HEK293 (cell line): ENCODE measurements around the gene NABP1.
A peak's percentile ranks its signal among the peaks of the same experiment; 100 is the strongest.

Experiments
- CTCF ChIA-PET: fragments of 350-600 bp; formaldehyde crosslinking; extraction: SDS; loops from one replicate; lab custom pipeline; 2021; ENCODE audit warnings: antibody characterized with exemption; lab: Yijun Ruan, JAX
- POLR2A ChIA-PET: fragments of 300-600 bp; formaldehyde crosslinking; extraction: SDS; loops from one replicate; lab custom pipeline; 2020; ENCODE audit warnings: antibody characterized with exemption, inconsistent platforms; lab: Yijun Ruan, JAX
- H3K27ac ChIP-seq: fragments of 200-500 bp; sonication (Bioruptor generic); 2 replicates; pipeline ENCODE4 v1.5.1; 2014; ENCODE audit warnings: low read depth, low read length, control low read depth, inconsistent platforms; ENCODE audit errors: extremely low read depth
- H3K36me3 ChIP-seq, 2 experiments: fragments of 200-500 bp in 1 of 2; sonication (Bioruptor generic) in 1 of 2; 1 replicate in 1 of 2; 2 replicates in 1 of 2; pipeline ENCODE4 v1.5.1; 2014 to 2017; ENCODE audit warnings: inconsistent platforms in 2 of 2, low read length in 2 of 2; ENCODE audit not compliant: control insufficient read depth in 2 of 2, insufficient read depth in 1 of 2
- H3K4me1 ChIP-seq: fragments of 200-500 bp; sonication (Bioruptor generic); 2 replicates; pipeline ENCODE4 v1.5.1; 2014; ENCODE audit warnings: mild to moderate bottlenecking, low read length, inconsistent platforms; ENCODE audit not compliant: control insufficient read depth, insufficient read depth
- H3K4me3 ChIP-seq: 2 replicates; pipeline ENCODE4 v1.5.1; 2011; ENCODE audit warnings: low read depth, mild to moderate bottlenecking, control low read depth, low read length, moderate library complexity
- H3K9me3 ChIP-seq: fragments of 200-500 bp; sonication (Bioruptor generic); 2 replicates; pipeline ENCODE4 v1.5.1; 2014; ENCODE audit warnings: low read depth, low read length, inconsistent platforms; ENCODE audit not compliant: control insufficient read depth, insufficient read depth
- GLIS1 ChIP-seq: fragments of 450-650 bp; formaldehyde crosslinking; IDR thresholded peaks from 2 replicates; pipeline ENCODE4 v1.5.1; 2016; ENCODE audit warnings: missing biosample characterization, missing genetic modification characterization
- MYNN ChIP-seq: fragments of 450-650 bp; formaldehyde crosslinking; IDR thresholded peaks from 2 replicates; pipeline ENCODE4 v1.5.1; 2016; ENCODE audit warnings: missing biosample characterization, missing genetic modification characterization, borderline replicate concordance
- OSR2 ChIP-seq: fragments of 450-650 bp; formaldehyde crosslinking; IDR thresholded peaks from 2 replicates; pipeline ENCODE4 v1.5.1; 2016; ENCODE audit warnings: missing biosample characterization, missing genetic modification characterization
- RBAK ChIP-seq: fragments of 450-650 bp; formaldehyde crosslinking; IDR thresholded peaks from 2 replicates; pipeline ENCODE4 v1.5.1; 2016; ENCODE audit warnings: missing biosample characterization, missing genetic modification characterization
- SALL2 ChIP-seq: fragments of 450-650 bp; formaldehyde crosslinking; IDR thresholded peaks from 2 replicates; pipeline ENCODE4 v1.5.0; 2017; ENCODE audit warnings: missing biosample characterization, mild to moderate bottlenecking, missing genetic modification characterization, borderline replicate concordance
- SETDB1 ChIP-seq: IDR thresholded peaks from one replicate; pipeline ENCODE4 v1.6.1; 2017; ENCODE audit warnings: mild to moderate bottlenecking, low read length, moderate library complexity, mixed read lengths; ENCODE audit not compliant: insufficient read length
- WT1 ChIP-seq: fragments of 450-650 bp; formaldehyde crosslinking; IDR thresholded peaks from 2 replicates; pipeline ENCODE4 v1.5.1; 2016; ENCODE audit warnings: missing biosample characterization, missing genetic modification characterization
- ZBTB17 ChIP-seq: fragments of 450-650 bp; formaldehyde crosslinking; IDR thresholded peaks from 2 replicates; pipeline ENCODE4 v1.5.1; 2016; ENCODE audit warnings: missing biosample characterization, missing genetic modification characterization
- ZBTB49 ChIP-seq: fragments of 450-650 bp; formaldehyde crosslinking; IDR thresholded peaks from 2 replicates; pipeline ENCODE4 v1.5.1; 2016; ENCODE audit warnings: missing biosample characterization, missing genetic modification characterization, low read depth
- ZIC2 ChIP-seq: fragments of 450-650 bp; formaldehyde crosslinking; IDR thresholded peaks from 2 replicates; pipeline ENCODE4 v1.5.1; 2016; ENCODE audit warnings: missing biosample characterization, missing genetic modification characterization
- ZNF112 ChIP-seq: fragments of 450-650 bp; formaldehyde crosslinking; IDR thresholded peaks from 2 replicates; pipeline ENCODE4 v1.5.0; 2017; ENCODE audit warnings: missing biosample characterization, missing genetic modification characterization
- ZNF223 ChIP-seq: fragments of 450-650 bp; formaldehyde crosslinking; IDR thresholded peaks from 2 replicates; pipeline ENCODE4 v1.5.1; 2016; ENCODE audit warnings: missing biosample characterization, missing genetic modification characterization
- ZNF350 ChIP-seq: fragments of 450-650 bp; formaldehyde crosslinking; IDR thresholded peaks from 2 replicates; pipeline ENCODE4 v1.5.0; 2017; ENCODE audit warnings: missing biosample characterization, mild to moderate bottlenecking, missing genetic modification characterization
- ZNF501 ChIP-seq: fragments of 450-650 bp; formaldehyde crosslinking; IDR thresholded peaks from 2 replicates; pipeline ENCODE4 v1.5.1; 2016; ENCODE audit warnings: missing biosample characterization, missing genetic modification characterization
- ZNF514 ChIP-seq: fragments of 450-650 bp; formaldehyde crosslinking; IDR thresholded peaks from 2 replicates; pipeline ENCODE4 v1.5.1; 2016; ENCODE audit warnings: missing biosample characterization, missing genetic modification characterization
- ZNF544 ChIP-seq: fragments of 450-650 bp; formaldehyde crosslinking; IDR thresholded peaks from 2 replicates; pipeline ENCODE4 v1.5.0; 2017; ENCODE audit warnings: missing biosample characterization, missing genetic modification characterization
- ZNF600 ChIP-seq: fragments of 450-650 bp; formaldehyde crosslinking; IDR thresholded peaks from 2 replicates; pipeline ENCODE4 v1.5.1; 2016; ENCODE audit warnings: missing biosample characterization, missing genetic modification characterization
- ZNF623 ChIP-seq: fragments of 450-650 bp; formaldehyde crosslinking; IDR thresholded peaks from 2 replicates; pipeline ENCODE4 v1.5.1; 2016; ENCODE audit warnings: missing biosample characterization, missing genetic modification characterization
- ZNF658 ChIP-seq: fragments of 450-650 bp; formaldehyde crosslinking; IDR thresholded peaks from 2 replicates; pipeline ENCODE4; 2016; ENCODE audit warnings: missing biosample characterization, missing genetic modification characterization
- ZNF664 ChIP-seq: fragments of 450-650 bp; formaldehyde crosslinking; IDR thresholded peaks from 2 replicates; pipeline ENCODE4 v1.5.1; 2016; ENCODE audit warnings: missing biosample characterization, missing genetic modification characterization
- ZNF837 ChIP-seq: fragments of 450-650 bp; formaldehyde crosslinking; IDR thresholded peaks from 2 replicates; pipeline ENCODE4 v1.5.1; 2016; ENCODE audit warnings: missing biosample characterization, missing genetic modification characterization
- ZSCAN18 ChIP-seq: fragments of 450-650 bp; formaldehyde crosslinking; IDR thresholded peaks from 2 replicates; pipeline ENCODE4 v1.5.1; 2016; ENCODE audit warnings: missing biosample characterization, missing genetic modification characterization
- TF ChIP-seq, protein P1 (sequence below): fragments of 450-650 bp; formaldehyde crosslinking; IDR thresholded peaks from 2 replicates; pipeline ENCODE4 v1.5.1; 2016; ENCODE audit warnings: missing biosample characterization, missing genetic modification characterization

The NABP1 gene

GRCh38 chr2:191699341-191699945 lies 21.5 kb downstream of the NABP1 start:
- no peaks in the 10 kb centered on the region for H3K9me3 ChIP-seq
- H3K27ac ChIP-seq, result no peak overlapping the region
- TF ChIP-seq ZNF350 (tag by site-specific recombination) (no peak), ZNF223 (tag by site-specific recombination) (no peak), ZNF112 (tag by site-specific recombination) (no peak), ZIC2 (no peak), ZNF514 (no peak), SETDB1 (no peak), SALL2 (no peak), GLIS1 (tag by site-specific recombination) (no peak), RBAK (tag by site-specific recombination) (no peak), ZNF658 (no peak), ZNF837 (no peak), ZNF664 (tag by site-specific recombination) (no peak)
- TF ChIP-seq, protein P1, sequence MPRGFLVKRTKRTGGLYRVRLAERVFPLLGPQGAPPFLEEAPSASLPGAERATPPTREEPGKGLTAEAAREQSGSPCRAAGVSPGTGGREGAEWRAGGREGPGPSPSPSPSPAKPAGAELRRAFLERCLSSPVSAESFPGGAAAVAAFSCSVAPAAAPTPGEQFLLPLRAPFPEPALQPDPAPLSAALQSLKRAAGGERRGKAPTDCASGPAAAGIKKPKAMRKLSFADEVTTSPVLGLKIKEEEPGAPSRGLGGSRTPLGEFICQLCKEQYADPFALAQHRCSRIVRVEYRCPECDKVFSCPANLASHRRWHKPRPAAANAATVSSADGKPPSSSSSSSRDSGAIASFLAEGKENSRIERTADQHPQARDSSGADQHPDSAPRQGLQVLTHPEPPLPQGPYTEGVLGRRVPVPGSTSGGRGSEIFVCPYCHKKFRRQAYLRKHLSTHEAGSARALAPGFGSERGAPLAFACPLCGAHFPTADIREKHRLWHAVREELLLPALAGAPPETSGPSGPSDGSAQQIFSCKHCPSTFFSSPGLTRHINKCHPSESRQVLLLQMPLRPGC (tag by site-specific recombination), result no peak
- no peak overlapping the region for H3K4me3 ChIP-seq
- CTCF ChIA-PET, result no interaction called here
- no peaks in the 10 kb centered on the region for H3K36me3 ChIP-seq
- H3K4me1 ChIP-seq, result no peaks in the 10 kb centered on the region
- POLR2A ChIA-PET, result no interaction called here

GRCh38 chr2:191701029-191701428 lies 23.1 kb downstream of the NABP1 start:
- no peaks in the 10 kb centered on the region for H3K36me3 ChIP-seq
- no peaks in the 10 kb centered on the region for H3K9me3 ChIP-seq
- no peak overlapping the region for H3K4me3 ChIP-seq
- CTCF ChIA-PET, result interaction anchor here (0.5 to 0.9 kb wide), 3 partner anchors 134 to 656 kb away, joined by 3 to 4 read pairs (median 3); no protein-coding TSS in a partner anchor
- TF ChIP-seq MYNN (tag by site-specific recombination) (no peak), ZNF501 (tag by site-specific recombination) (no peak), ZNF544 (tag by site-specific recombination) (no peak)
- H3K27ac ChIP-seq, result no peak overlapping the region
- H3K4me1 ChIP-seq, result no peaks in the 10 kb centered on the region
- POLR2A ChIA-PET, result interaction anchor here (1.1 kb wide), 1 partner anchor 23 kb away, joined by 4 read pairs; the partner anchor contains the start of gene NABP1

DNA sequence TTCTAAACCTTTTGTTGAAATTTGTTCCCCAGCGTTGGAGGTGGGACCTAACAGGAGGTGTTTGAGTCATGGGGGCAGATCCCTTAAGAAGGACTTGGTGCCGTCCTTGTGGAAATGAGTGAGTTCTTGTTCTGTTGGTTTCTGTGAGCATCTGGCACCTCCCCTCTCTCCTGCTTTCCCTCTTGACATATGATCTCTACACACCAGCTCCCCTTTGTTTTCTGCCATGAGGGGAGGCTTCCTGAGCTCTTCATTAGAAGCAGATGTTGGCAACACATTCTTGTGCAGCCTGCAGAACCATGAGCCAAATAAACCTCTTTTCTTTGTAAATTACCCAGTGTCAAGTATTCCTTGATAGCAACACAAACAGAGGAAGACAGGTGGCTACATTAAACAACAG lies 23.8 kb downstream of the NABP1 start:
- ChIA-PET POLR2A (interaction anchor here (1.1 kb wide), 1 partner anchor 24 kb away, joined by 4 read pairs; the partner anchor contains the start of gene NABP1), CTCF (interaction anchor here (0.7 to 0.9 kb wide), 2 partner anchors 135 to 461 kb away, joined by 3 to 4 read pairs; no protein-coding TSS in a partner anchor)

More for the DNA sequence above, 23.8 kb downstream of the NABP1 start:
- Histone ChIP-seq H3K27ac (no peak overlapping the region), H3K4me1 (no peaks in the 10 kb centered on the region), H3K36me3 (no peaks in the 10 kb centered on the region), H3K9me3 (no peaks in the 10 kb centered on the region), H3K4me3 (no peak overlapping the region)
- no peak for TF ChIP-seq ZSCAN18
- no peak for TF ChIP-seq ZNF600 (tag by site-specific recombination)
- no peak for TF ChIP-seq ZNF623 (tag by site-specific recombination)
- TF ChIP-seq OSR2, result no peak
- peak; percentile 44; the same call in 1 of the 2 replicates for TF ChIP-seq WT1 (tag by site-specific recombination)
- no peak for TF ChIP-seq ZBTB17 (tag by site-specific recombination)
- TF ChIP-seq ZBTB49 (tag by site-specific recombination), result no peak
